ENCODE measurements around the gene ZNF740. TPM values are rescaled to one million over a fixed set of nuclear protein-coding genes. Genes with fewer than 3 reads are reported as not detected.

ZNF740 gene
- total RNA-seq, 1 experiment from 2014 or later = 46.8 TPM

DNA sequence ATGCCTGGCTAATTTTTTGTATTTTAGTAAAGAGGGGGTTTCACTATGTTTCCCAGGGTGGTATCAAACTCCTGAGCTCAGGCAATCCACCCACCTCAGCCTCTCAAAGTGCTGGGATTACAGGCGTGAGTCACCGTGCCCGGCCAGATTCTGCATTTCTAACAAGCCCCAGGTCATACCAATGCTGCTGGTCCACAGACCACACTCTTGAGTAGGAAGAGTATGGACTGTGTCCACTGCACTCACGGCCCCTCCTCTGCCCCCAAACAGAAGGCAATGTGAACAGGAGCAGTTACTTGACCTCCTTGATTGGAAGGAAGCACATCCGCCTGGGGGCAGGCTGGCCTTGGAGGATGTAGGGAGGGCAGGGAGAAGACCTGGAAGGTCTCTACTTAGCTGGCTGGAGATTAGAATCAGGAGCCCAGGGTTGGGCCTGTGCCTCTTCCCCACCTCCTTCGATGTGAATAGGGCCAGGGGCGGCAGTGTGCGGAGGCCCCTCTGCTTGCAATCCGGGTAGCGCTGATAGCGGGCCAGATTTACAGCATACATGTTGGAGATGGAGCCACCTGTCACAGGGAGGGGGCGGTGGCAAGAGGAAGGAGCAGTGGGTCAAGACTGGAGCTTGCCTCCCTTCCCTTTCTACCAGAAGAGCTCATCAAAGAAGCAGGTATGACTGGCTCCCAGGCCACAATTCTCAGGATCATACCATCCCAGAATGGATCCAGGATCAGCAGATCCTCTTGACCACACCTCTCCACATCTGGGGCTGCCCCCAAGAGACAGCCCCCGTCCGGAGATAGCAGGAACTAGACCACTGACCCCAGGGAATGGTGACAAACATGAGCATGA is 9.4 kb upstream of the ZNF740 start:
- intact Hi-C loops (cut with micrococcal nuclease; ENCODE audit: unreplicated experiment) (no loop called here), in situ Hi-C loops (cut with HindIII; ENCODE audit: low pct_unique_long_range_greater_than_20kb, low sequenced_read_pairs) (no loop called here)
- no peak overlapping the region for H3K4me3 ChIP-seq (ENCODE audit: low read depth in 2 of 2, low read length in 2 of 2)
- H3K9me3 ChIP-seq (ENCODE audit: control insufficient read depth, insufficient read depth, low read depth, low read length) = no peaks in the 10 kb centered on the region
- POLR2A ChIA-PET = interaction anchor here (0.9 kb wide), 1 partner anchor 17 kb away, joined by 7 read pairs; no protein-coding TSS in a partner anchor
- H3K27ac ChIP-seq (ENCODE audit: low read length) = no peak overlapping the region
- TF ChIP-seq, protein P1, sequence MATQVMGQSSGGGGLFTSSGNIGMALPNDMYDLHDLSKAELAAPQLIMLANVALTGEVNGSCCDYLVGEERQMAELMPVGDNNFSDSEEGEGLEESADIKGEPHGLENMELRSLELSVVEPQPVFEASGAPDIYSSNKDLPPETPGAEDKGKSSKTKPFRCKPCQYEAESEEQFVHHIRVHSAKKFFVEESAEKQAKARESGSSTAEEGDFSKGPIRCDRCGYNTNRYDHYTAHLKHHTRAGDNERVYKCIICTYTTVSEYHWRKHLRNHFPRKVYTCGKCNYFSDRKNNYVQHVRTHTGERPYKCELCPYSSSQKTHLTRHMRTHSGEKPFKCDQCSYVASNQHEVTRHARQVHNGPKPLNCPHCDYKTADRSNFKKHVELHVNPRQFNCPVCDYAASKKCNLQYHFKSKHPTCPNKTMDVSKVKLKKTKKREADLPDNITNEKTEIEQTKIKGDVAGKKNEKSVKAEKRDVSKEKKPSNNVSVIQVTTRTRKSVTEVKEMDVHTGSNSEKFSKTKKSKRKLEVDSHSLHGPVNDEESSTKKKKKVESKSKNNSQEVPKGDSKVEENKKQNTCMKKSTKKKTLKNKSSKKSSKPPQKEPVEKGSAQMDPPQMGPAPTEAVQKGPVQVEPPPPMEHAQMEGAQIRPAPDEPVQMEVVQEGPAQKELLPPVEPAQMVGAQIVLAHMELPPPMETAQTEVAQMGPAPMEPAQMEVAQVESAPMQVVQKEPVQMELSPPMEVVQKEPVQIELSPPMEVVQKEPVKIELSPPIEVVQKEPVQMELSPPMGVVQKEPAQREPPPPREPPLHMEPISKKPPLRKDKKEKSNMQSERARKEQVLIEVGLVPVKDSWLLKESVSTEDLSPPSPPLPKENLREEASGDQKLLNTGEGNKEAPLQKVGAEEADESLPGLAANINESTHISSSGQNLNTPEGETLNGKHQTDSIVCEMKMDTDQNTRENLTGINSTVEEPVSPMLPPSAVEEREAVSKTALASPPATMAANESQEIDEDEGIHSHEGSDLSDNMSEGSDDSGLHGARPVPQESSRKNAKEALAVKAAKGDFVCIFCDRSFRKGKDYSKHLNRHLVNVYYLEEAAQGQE (IDR thresholded peaks at IDR 0.05; ENCODE audit: insufficient read depth in 1 of 2, low read depth in 2 of 2, low read length in 1 of 2) = no peak
- no peak for TF ChIP-seq POLR2AphosphoS5 (IDR thresholded peaks at IDR 0.05; ENCODE audit: low read depth, low read length)
- H3K4me1 ChIP-seq (ENCODE audit: control insufficient read depth, insufficient read depth, low read length) = peaks cover 12% of the 10 kb centered on the region
- no peak for DNase-seq (ENCODE audit: low read depth, low spot score)
- no peaks in the 10 kb centered on the region for H3K36me3 ChIP-seq (ENCODE audit: control insufficient read depth, insufficient read depth, low read length)
- no peaks in the 10 kb centered on the region for H3K27me3 ChIP-seq (ENCODE audit: control insufficient read depth, insufficient read depth, low read length)
- no TSS peak for BruUV-seq (replicated peaks)
- CTCF ChIA-PET = interaction anchor here (1.2 kb wide), 1 partner anchor 12 kb away, joined by 3 read pairs; no protein-coding TSS in a partner anchor
- no peak for ATAC-seq

DNA sequence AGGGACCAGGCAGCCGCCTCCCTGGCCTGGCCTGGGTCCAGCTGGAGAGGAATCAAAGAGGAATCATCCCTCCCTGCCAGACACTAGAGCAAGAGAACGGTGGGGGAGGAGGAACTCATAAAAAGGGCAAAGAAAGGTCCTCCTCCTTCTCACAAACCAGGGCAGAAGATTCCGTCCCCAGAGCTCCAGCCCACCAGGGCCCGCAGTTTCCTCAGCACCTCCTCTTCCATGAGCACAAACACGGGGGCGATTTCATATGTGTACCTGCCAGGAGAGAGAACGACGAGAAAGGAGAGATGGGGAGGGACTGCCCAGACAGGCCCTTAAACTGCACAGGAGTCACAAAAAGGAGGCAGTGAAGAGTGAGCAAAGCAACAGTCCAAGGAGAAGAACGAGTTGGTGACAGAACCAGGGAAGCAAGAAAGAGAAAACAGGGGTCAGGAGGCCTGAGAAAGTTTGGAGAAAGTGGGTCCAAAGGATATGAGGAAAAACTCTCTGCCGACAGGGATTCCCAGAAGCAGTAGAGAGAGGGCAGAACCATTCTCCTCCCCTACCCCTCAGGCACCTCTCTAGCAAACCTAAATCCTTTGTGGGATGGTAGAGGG is 8.7 kb upstream of the ZNF740 start:
- H3K4me1 ChIP-seq (ENCODE audit: control insufficient read depth, insufficient read depth, low read length) = peaks cover 12% of the 10 kb centered on the region
- ATAC-seq = no peak
- no peak for DNase-seq (ENCODE audit: low read depth, low spot score)
- intact Hi-C loops (cut with micrococcal nuclease; ENCODE audit: unreplicated experiment) (no loop called here), in situ Hi-C loops (cut with HindIII; ENCODE audit: low pct_unique_long_range_greater_than_20kb, low sequenced_read_pairs) (no loop called here)
- ChIA-PET POLR2A (no interaction called here), CTCF (interaction anchor here (1.2 kb wide), 1 partner anchor 13 kb away, joined by 3 read pairs; no protein-coding TSS in a partner anchor)
- no peaks in the 10 kb centered on the region for H3K9me3 ChIP-seq (ENCODE audit: control insufficient read depth, insufficient read depth, low read depth, low read length)
- no TSS peak for BruUV-seq (replicated peaks)
- H3K27ac ChIP-seq (ENCODE audit: low read length) = 0 out of 2 replicates have a peak overlapping the region, but pooled peaks have one; percentile 3
- no peak for TF ChIP-seq TCF7L2 (IDR thresholded peaks at IDR 0.05; ENCODE audit: low read depth, low read length)
- TF ChIP-seq, protein P2, sequence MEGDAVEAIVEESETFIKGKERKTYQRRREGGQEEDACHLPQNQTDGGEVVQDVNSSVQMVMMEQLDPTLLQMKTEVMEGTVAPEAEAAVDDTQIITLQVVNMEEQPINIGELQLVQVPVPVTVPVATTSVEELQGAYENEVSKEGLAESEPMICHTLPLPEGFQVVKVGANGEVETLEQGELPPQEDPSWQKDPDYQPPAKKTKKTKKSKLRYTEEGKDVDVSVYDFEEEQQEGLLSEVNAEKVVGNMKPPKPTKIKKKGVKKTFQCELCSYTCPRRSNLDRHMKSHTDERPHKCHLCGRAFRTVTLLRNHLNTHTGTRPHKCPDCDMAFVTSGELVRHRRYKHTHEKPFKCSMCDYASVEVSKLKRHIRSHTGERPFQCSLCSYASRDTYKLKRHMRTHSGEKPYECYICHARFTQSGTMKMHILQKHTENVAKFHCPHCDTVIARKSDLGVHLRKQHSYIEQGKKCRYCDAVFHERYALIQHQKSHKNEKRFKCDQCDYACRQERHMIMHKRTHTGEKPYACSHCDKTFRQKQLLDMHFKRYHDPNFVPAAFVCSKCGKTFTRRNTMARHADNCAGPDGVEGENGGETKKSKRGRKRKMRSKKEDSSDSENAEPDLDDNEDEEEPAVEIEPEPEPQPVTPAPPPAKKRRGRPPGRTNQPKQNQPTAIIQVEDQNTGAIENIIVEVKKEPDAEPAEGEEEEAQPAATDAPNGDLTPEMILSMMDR (IDR thresholded peaks at IDR 0.05) = no peak
- no peak for TF ChIP-seq SIN3A (IDR thresholded peaks at IDR 0.05; ENCODE audit: borderline replicate concordance, insufficient read depth, low read depth, low read length)
- TF ChIP-seq POLR2AphosphoS5 (IDR thresholded peaks at IDR 0.05; ENCODE audit: low read depth, low read length) = no peak
- TF ChIP-seq, protein P1 (IDR thresholded peaks at IDR 0.05; ENCODE audit: insufficient read depth in 1 of 2, low read depth in 2 of 2, low read length in 1 of 2) = no peak
- H3K4me3 ChIP-seq (ENCODE audit: low read depth in 2 of 2, low read length in 2 of 2) = no peak overlapping the region
- no peaks in the 10 kb centered on the region for H3K36me3 ChIP-seq (ENCODE audit: control insufficient read depth, insufficient read depth, low read length)
- H3K27me3 ChIP-seq (ENCODE audit: control insufficient read depth, insufficient read depth, low read length) = no peaks in the 10 kb centered on the region

All from Panc1 (cell line).